Gastroesophageal sphincter (tissue), 4 donors: ENCODE data around the gene TGFA. TPM values are rescaled to one million over a fixed set of nuclear protein-coding genes. Genes with fewer than 3 reads are reported as not detected.

Experiments
- ATAC-seq: fragments of 150-250 bp; one replicate; pipeline ENCODE4 v1.9.1; 2016; ENCODE audit warnings: mild to moderate bottlenecking, moderate library complexity
- H3K27ac ChIP-seq, 4 donors: fragments of 200-600 bp; sonication (generic) in 3 of 4; 1 replicate in 3 of 4; 2 replicates in 1 of 4; pipeline ENCODE4 v1.5.1; 2016 to 2019
- H3K27me3 ChIP-seq: fragments of 200-600 bp; sonication (generic); one replicate; pipeline ENCODE4 v1.5.1; 2019
- H3K36me3 ChIP-seq, 2 donors: fragments of 200-600 bp; sonication (generic); one replicate each; pipeline ENCODE4 v1.5.1; 2019; ENCODE audit warnings: control low read depth in 1 of 2
- H3K4me1 ChIP-seq, 3 donors: fragments of 200-600 bp; sonication (generic); 1 replicate in 2 of 3; 2 replicates in 1 of 3; pipeline ENCODE4 v1.5.1; 2016 to 2019; ENCODE audit warnings: control low read depth in 2 of 3
- H3K4me3 ChIP-seq, 2 donors: fragments of 200-600 bp; sonication (generic); one replicate each; pipeline ENCODE4 v1.5.1; 2019; ENCODE audit warnings: mild to moderate bottlenecking in 1 of 2, moderate library complexity in 1 of 2
- H3K9me3 ChIP-seq, 3 donors: fragments of 200-600 bp; sonication (generic); one replicate each; pipeline ENCODE4 v1.5.1; 2017 to 2019; ENCODE audit warnings: control low read depth in 2 of 3
- EP300 ChIP-seq: sonication (generic); formaldehyde crosslinking; IDR thresholded peaks from one replicate; pipeline ENCODE4 v1.6.1; 2017; ENCODE audit warnings: antibody characterized with exemption, mild to moderate bottlenecking
- POLR2A ChIP-seq, 2 donors: fragments of 450-650 bp; IDR thresholded peaks; one replicate each; pipeline ENCODE4 v1.6.1; 2017; ENCODE audit warnings: antibody characterized with exemption in 2 of 2, mild to moderate bottlenecking in 2 of 2, moderate library complexity in 1 of 2
- POLR2AphosphoS5 ChIP-seq: sonication (generic); formaldehyde crosslinking; IDR thresholded peaks from one replicate; pipeline ENCODE4 v1.6.1; 2017; ENCODE audit warnings: antibody characterized with exemption
- WGBS, 2 donors: methylation state at CpG; one replicate each; pipeline ENCODE4 v1.1.5; 2018; ENCODE audit warnings: low coverage in 1 of 2; 5-methylcytosine and 5-hydroxymethylcytosine counted together
- total RNA-seq, 4 donors: library from RNA; depleted of rRNA; stranded (reverse); fragments of >200 nt; gene quantifications; one replicate each; pipeline ENCODE4 v1.1.0, GENCODE V29; 2016
- TF ChIP-seq, protein P1 (sequence below), 4 experiments: fragments of 200-600 bp in 2 of 4; fragments of 450-650 bp in 2 of 4; sonication (generic) in 1 of 4; IDR thresholded peaks; one replicate each; pipeline ENCODE4 v1.5.1; 2017 to 2019; ENCODE audit warnings: antibody characterized with exemption in 4 of 4, mild to moderate bottlenecking in 2 of 4, moderate library complexity in 2 of 4

TGFA gene
- total RNA-seq, 4 donors from 2014 or later: 0.31 to 5.0 (median 1.6) TPM

DNA sequence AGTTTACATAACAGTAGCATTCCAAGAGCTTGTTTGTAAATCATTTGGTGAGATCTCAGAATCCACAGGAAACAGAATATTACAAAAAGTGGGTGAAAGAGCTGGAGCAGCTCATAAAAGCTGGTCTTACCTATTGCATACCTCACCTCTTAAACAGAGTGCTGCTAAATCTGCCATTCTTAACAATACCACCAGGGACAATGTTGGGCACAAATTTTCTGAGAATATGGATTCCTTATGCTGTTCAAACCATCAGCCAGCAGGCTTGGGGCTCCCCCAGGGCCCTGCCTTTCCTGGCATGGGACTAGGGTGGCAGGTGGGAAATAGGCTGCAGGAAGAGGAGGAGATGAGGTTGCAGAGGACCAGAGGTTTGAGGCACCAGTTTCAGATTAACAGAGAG, 55.6 kb downstream of the TGFA start:
- no peaks in the 10 kb centered on the region for H3K9me3 ChIP-seq
- H3K27me3 ChIP-seq: peaks cover 36% of the 10 kb centered on the region
- TF ChIP-seq, protein P1, sequence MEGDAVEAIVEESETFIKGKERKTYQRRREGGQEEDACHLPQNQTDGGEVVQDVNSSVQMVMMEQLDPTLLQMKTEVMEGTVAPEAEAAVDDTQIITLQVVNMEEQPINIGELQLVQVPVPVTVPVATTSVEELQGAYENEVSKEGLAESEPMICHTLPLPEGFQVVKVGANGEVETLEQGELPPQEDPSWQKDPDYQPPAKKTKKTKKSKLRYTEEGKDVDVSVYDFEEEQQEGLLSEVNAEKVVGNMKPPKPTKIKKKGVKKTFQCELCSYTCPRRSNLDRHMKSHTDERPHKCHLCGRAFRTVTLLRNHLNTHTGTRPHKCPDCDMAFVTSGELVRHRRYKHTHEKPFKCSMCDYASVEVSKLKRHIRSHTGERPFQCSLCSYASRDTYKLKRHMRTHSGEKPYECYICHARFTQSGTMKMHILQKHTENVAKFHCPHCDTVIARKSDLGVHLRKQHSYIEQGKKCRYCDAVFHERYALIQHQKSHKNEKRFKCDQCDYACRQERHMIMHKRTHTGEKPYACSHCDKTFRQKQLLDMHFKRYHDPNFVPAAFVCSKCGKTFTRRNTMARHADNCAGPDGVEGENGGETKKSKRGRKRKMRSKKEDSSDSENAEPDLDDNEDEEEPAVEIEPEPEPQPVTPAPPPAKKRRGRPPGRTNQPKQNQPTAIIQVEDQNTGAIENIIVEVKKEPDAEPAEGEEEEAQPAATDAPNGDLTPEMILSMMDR (IDR thresholded peaks at IDR 0.05): no peak
- TF ChIP-seq POLR2A (IDR thresholded peaks at IDR 0.05) (no peak), POLR2AphosphoS5 (no peak), EP300 (no peak)
- H3K4me1 ChIP-seq: no peaks in the 10 kb centered on the region
- ATAC-seq: no peak
- H3K36me3 ChIP-seq: no peaks in the 10 kb centered on the region
- H3K27ac ChIP-seq: no peak overlapping the region
- no peak overlapping the region for H3K4me3 ChIP-seq

DNA sequence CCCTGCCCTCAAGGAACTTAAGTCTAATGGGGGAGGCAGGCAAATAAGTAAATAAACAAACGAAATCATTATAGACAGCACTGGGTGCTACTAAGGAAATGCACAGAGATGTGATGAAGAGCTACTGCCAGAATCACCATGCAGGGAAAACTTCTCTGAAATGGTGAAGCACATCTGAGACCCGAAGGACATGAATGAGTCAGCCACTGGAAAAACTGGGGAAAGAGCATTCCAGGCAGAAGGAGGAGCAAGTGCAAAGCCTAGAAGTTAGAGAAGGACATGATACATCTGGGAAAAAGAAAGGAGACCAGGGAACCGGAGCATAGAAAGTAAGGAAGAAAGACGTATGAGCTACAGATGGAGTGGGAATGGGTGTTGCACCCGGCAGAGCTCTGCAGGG, 56.8 kb downstream of the TGFA start:
- Histone ChIP-seq H3K36me3 (no peaks in the 10 kb centered on the region), H3K4me3 (no peak overlapping the region), H3K27ac (no peak overlapping the region), H3K9me3 (no peaks in the 10 kb centered on the region), H3K4me1 (no peaks in the 10 kb centered on the region), H3K27me3 (peaks cover 29% of the 10 kb centered on the region)
- no peak for ATAC-seq
- no peak for TF ChIP-seq POLR2AphosphoS5
- no peak for TF ChIP-seq POLR2A (IDR thresholded peaks at IDR 0.05)
- TF ChIP-seq, protein P1 (IDR thresholded peaks at IDR 0.05): no peak
- no peak for TF ChIP-seq EP300
- 34 to 70% methylated on average over 5 of the region's 5 CpGs for WGBS, 2 donors

DNA sequence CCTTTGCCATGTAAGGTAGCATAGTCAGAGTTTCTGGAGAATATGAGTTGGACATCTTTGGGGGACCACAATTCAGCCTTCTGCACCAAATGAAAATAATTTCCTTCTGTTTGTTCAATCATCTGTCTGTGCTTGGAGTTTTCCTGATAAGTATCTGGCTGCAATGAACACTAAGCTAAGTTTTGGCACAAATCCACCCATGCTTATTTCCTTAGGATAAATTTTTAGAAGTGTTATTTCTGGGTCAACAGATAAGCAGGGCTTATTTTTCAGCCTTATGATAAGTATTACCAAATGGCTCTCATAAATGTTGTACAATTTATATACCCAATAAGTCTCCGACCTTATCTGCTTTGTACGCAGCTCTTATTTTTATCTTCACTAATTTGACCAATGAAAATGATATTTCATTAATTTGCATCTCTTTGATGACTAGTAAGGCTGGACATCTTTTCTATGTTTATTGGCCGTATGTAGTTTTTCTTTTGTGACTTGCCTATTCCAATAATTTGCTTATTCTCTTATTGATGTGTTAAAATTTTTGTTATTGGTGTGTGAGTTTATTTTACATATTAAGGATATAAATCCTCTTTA, 59.2 kb downstream of the TGFA start:
- peaks cover 22% of the 10 kb centered on the region for H3K27me3 ChIP-seq
- H3K9me3 ChIP-seq: no peaks in the 10 kb centered on the region
- H3K4me3 ChIP-seq: no peak overlapping the region
- no peak overlapping the region for H3K27ac ChIP-seq
- WGBS, 2 donors: 63 to 97% methylated on average over 3 of the region's 3 CpGs
- no peaks in the 10 kb centered on the region for H3K36me3 ChIP-seq
- H3K4me1 ChIP-seq: no peaks in the 10 kb centered on the region
- no peak for ATAC-seq
- TF ChIP-seq POLR2A (IDR thresholded peaks at IDR 0.05) (no peak), EP300 (no peak), POLR2AphosphoS5 (no peak)
- TF ChIP-seq, protein P1 (IDR thresholded peaks at IDR 0.05): no peak

DNA sequence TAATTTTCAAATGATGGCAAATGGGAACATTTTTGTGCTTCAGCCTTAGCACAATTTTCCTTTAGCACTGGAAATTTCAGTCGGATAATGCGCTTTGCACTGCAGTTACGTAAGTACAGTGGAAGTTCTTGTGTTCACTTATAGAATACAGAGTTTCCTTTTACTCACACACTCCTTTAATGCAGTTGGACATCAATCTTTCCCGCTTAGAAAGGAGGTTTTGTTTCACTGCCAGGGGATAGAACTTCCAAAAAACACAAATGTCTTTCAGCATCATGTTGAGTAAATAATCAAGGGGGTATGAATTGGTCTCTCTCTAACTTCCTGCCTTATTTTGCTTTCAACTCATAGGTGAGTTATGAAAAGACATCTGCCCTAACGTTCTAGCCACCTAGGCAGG, 63.2 kb downstream of the TGFA start:
- no peak for TF ChIP-seq POLR2A (IDR thresholded peaks at IDR 0.05)
- no peak for TF ChIP-seq POLR2AphosphoS5
- TF ChIP-seq, protein P1 (IDR thresholded peaks at IDR 0.05): no peak
- TF ChIP-seq EP300: no peak

DNA sequence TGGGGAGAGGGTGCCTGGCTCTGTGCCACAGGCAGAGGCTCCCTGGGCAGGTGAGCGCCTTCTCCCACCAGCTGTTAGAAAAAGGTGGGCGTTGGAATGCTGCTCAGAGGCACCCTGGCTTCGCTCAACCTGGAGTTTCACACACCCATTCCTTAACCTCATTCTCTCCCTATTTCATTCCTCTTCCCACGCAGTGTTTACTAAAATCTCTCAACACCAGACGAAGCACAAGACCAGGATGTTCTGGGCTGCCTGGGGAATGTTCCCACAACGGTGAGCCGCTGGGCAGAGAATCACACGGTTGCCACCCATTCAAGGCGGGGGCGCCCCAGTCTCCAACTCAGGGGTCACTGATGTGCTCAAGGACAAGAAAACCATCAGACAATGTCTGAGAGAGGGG, 64.5 kb downstream of the TGFA start:
- TF ChIP-seq, protein P1 (IDR thresholded peaks at IDR 0.05): no peak
- no peak for TF ChIP-seq EP300
- TF ChIP-seq POLR2AphosphoS5: no peak
- TF ChIP-seq POLR2A (IDR thresholded peaks at IDR 0.05): no peak
- H3K4me3 ChIP-seq: no peak overlapping the region
- no peak for ATAC-seq
- no peaks in the 10 kb centered on the region for H3K4me1 ChIP-seq
- H3K27me3 ChIP-seq: no peaks in the 10 kb centered on the region
- H3K36me3 ChIP-seq: no peaks in the 10 kb centered on the region
- WGBS, 2 donors: 57 to 72% methylated on average over 4 to 8 of the region's 10 CpGs
- no peak overlapping the region for H3K27ac ChIP-seq
- no peaks in the 10 kb centered on the region for H3K9me3 ChIP-seq

More for the DNA sequence above, 63.2 kb downstream of the TGFA start:
- 57 to 72% methylated on average over 4 to 5 of the region's 5 CpGs for WGBS, 2 donors
- Histone ChIP-seq H3K36me3 (no peaks in the 10 kb centered on the region), H3K27ac (no peak overlapping the region), H3K9me3 (no peaks in the 10 kb centered on the region), H3K27me3 (no peaks in the 10 kb centered on the region), H3K4me1 (no peaks in the 10 kb centered on the region), H3K4me3 (no peak overlapping the region)
- no peak for ATAC-seq
